Upper lobe of right lung (tissue), 1 donor: ENCODE measurements around the gene BCDIN3D. TPM values are rescaled to one million over a fixed set of nuclear protein-coding genes. Genes with fewer than 3 reads are reported as not detected.

Source experiments
- ATAC-seq: fragments of 200-7000 bp; cut with Tn5 transposase; one replicate; pipeline ENCODE4 v1.9.1; 2020; ENCODE audit warnings: mild to moderate bottlenecking, moderate library complexity
- DNase-seq: peaks from one replicate; pipeline ENCODE4 v3.0.0-alpha.2; 2020
- H3K27ac ChIP-seq: fragments of 200-600 bp; one replicate; pipeline ENCODE4 v1.8.0; 2022
- H3K27me3 ChIP-seq: fragments of 200-600 bp; one replicate; pipeline ENCODE4 v1.8.0; 2022; ENCODE audit warnings: mild to moderate bottlenecking
- H3K36me3 ChIP-seq: fragments of 200-600 bp; one replicate; pipeline ENCODE4 v1.8.0; 2022
- H3K4me1 ChIP-seq: fragments of 200-600 bp; one replicate; pipeline ENCODE4 v1.8.0; 2022
- H3K4me3 ChIP-seq: fragments of 200-600 bp; one replicate; pipeline ENCODE4 v1.8.0; 2022; ENCODE audit warnings: mild to moderate bottlenecking
- H3K9me3 ChIP-seq: fragments of 200-600 bp; one replicate; pipeline ENCODE4 v1.8.0; 2022
- CTCF ChIP-seq: fragments of 200-600 bp; IDR thresholded peaks from one replicate; pipeline ENCODE4 v1.8.0; 2022; ENCODE audit warnings: antibody characterized with exemption
- intact Hi-C: fragments of 100-400 bp; cut with DNase I; formaldehyde crosslinking; loops from one replicate; pipeline ENCODE4 v1.11.0; 2022
- total RNA-seq: library from RNA; stranded (reverse); fragmentation: NEBNext Ultra II Directional; extraction: Animal tissue kit (Norgen Biotek cat#: 25700); gene quantifications from one replicate; pipeline ENCODE4 v1.2.1, GENCODE V29; 2021
- donor health status: DM: no; HTN: yes; CAD: no; lungs with severe emphysema.

BCDIN3D gene
- total RNA-seq, 1 donor from 2014 or later, result 4.9 TPM

- no peak for ATAC-seq
- no peak for TF ChIP-seq CTCF
- no peak for DNase-seq
- Histone ChIP-seq H3K27ac (no peak overlapping the region), H3K4me3 (no peak overlapping the region), H3K9me3 (no peaks in the 10 kb centered on the region), H3K4me1 (peaks cover 5% of the 10 kb centered on the region), H3K36me3 (peaks cover 60% of the 10 kb centered on the region), H3K27me3 (no peaks in the 10 kb centered on the region)
- intact Hi-C loops, result no loop called here
Observed at GRCh38 chr12:49803693-49804450, 39.0 kb downstream of the BCDIN3D start.

- H3K4me3 ChIP-seq, result no peak overlapping the region
- no peaks in the 10 kb centered on the region for H3K4me1 ChIP-seq
- H3K36me3 ChIP-seq, result peaks cover 84% of the 10 kb centered on the region
- intact Hi-C loops, result no loop called here
- TF ChIP-seq CTCF, result no peak
- no peaks in the 10 kb centered on the region for H3K27me3 ChIP-seq
- DNase-seq, result no peak
- ATAC-seq, result no peak
- H3K9me3 ChIP-seq, result no peaks in the 10 kb centered on the region
- no peak overlapping the region for H3K27ac ChIP-seq
Observed at GRCh38 chr12:49801141-49802063, 41.5 kb downstream of the BCDIN3D start.

- ATAC-seq, result peak; percentile 10
Observed at GRCh38 chr12:49800421-49801140, 42.3 kb downstream of the BCDIN3D start.

GRCh38 chr12:49798934-49799333 is 44.0 kb downstream of the BCDIN3D start:
- Histone ChIP-seq H3K27ac (no peak overlapping the region), H3K4me1 (no peaks in the 10 kb centered on the region), H3K36me3 (peaks cover 65% of the 10 kb centered on the region), H3K4me3 (no peak overlapping the region), H3K9me3 (no peaks in the 10 kb centered on the region), H3K27me3 (no peaks in the 10 kb centered on the region)
- ATAC-seq, result no peak
- no peak for DNase-seq
- intact Hi-C loops, result no loop called here
- no peak for TF ChIP-seq CTCF

More at GRCh38 chr12:49800421-49801140, 42.3 kb downstream of the BCDIN3D start:
- no peak for DNase-seq
- H3K4me1 ChIP-seq, result no peaks in the 10 kb centered on the region
- no peaks in the 10 kb centered on the region for H3K27me3 ChIP-seq
- intact Hi-C loops, result no loop called here
- H3K27ac ChIP-seq, result no peak overlapping the region
- no peaks in the 10 kb centered on the region for H3K9me3 ChIP-seq
- H3K4me3 ChIP-seq, result no peak overlapping the region
- H3K36me3 ChIP-seq, result peaks cover 80% of the 10 kb centered on the region
- no peak for TF ChIP-seq CTCF

- no peaks in the 10 kb centered on the region for H3K27me3 ChIP-seq
- H3K9me3 ChIP-seq, result no peaks in the 10 kb centered on the region
- ATAC-seq, result no peak
- DNase-seq, result no peak
- H3K36me3 ChIP-seq, result peaks cover 58% of the 10 kb centered on the region
- no peak overlapping the region for H3K27ac ChIP-seq
- no peaks in the 10 kb centered on the region for H3K4me1 ChIP-seq
- TF ChIP-seq CTCF, result no peak
- intact Hi-C loops, result no loop called here
- H3K4me3 ChIP-seq, result no peak overlapping the region
Observed at GRCh38 chr12:49798248-49798647, 44.7 kb downstream of the BCDIN3D start.
